Measurements from ENCODE around the gene MORC3.

- TF ChIP-seq CTCF (conservative IDR thresholded peaks at IDR 0.05 in 1 of 2, IDR thresholded peaks at IDR 0.05 in 1 of 2; ENCODE audit: low read depth in 1 of 2, low read length in 2 of 2), result no peak
- no peak for TF ChIP-seq EZH2 (IDR thresholded peaks at IDR 0.05; ENCODE audit: low read length, missing control alignments)
Observed at GRCh38 chr21:36412916-36413315, 92.9 kb downstream of the MORC3 start.
